ENCODE data around the gene RAD51AP1.

RAD51AP1 gene

GRCh38 chr12:4552191-4552590 lies 13.5 kb downstream of the RAD51AP1 start:
- no peak for FAIRE-seq

GRCh38 chr12:4553943-4554342 lies 15.3 kb downstream of the RAD51AP1 start:
- no peak for FAIRE-seq

GRCh38 chr12:4555804-4556203 lies 17.1 kb downstream of the RAD51AP1 start:
- FAIRE-seq: no peak

DNA sequence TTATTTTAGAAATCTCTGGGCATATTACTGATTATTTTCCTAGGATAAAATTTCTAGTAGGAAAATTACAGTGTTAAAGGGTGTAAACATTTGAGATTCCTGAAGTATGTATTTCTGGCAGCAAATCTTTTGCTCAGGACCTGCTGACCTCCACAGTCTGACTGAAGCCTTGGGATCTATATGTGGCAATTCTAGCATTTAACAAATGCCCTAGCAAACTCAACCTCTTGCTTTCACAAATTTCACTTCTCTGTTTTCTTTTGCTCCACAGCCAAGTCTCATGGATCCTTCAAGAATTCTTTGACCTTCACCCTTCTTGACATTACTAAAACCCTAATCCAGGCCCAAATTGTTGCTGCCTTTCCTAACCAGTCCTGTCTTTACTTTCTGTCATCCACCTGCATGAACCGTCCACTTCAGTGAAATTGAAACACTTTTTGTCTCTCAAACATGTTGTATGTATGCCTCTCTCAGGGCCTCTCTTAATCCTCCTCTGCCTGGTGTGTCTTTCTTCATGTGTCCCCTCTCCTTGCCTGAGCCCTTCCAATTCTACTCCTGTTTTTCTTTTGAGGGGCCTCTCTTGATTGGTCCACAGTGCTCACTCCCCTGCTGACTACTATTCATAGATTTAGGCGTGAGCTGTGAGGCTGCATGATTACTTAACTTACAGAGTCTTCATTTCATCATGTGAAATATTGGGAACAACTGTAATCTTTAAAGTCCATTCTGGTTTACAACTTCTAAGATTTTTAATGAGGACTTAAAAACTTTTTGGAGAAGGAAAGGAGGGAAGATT lies 18.2 kb downstream of the RAD51AP1 start:
- no peak for FAIRE-seq

GRCh38 chr12:4557586-4557985 lies 18.9 kb downstream of the RAD51AP1 start:
- FAIRE-seq: no peak

- FAIRE-seq: no peak
Measured at GRCh38 chr12:4558171-4558570, 19.5 kb downstream of the RAD51AP1 start.

GRCh38 chr12:4562034-4562657 lies 23.5 kb downstream of the RAD51AP1 start, which contains the start of gene DYRK4:
Gene DYRK4, plus strand, starts transcription at chr12:4562208. Its CDS starts 38 bp downstream, at chr12:4562246.
- FAIRE-seq: peak; percentile 63

DNA sequence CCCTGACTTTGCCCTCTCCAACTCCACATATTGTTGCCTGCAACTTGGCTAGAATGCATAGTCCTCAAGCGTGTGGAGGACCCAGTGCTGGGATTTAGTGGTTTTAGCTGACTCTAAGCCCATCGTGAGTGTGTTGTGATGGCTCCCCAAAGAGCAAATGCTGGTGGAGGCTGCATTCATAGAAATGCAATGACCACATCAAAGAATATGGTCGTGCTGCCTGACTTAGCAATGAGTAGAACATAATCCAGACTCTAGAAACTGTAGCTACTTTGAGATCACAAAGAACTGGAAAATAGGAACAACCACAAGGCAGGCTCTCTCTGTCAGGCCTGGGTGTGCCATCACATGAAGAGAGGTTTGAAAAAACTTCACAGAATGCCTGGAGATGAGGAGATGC lies 24.6 kb downstream of the RAD51AP1 start:
- no peak for FAIRE-seq

- no peak for FAIRE-seq
Measured at GRCh38 chr12:4564818-4565217, 26.1 kb downstream of the RAD51AP1 start.

DNA sequence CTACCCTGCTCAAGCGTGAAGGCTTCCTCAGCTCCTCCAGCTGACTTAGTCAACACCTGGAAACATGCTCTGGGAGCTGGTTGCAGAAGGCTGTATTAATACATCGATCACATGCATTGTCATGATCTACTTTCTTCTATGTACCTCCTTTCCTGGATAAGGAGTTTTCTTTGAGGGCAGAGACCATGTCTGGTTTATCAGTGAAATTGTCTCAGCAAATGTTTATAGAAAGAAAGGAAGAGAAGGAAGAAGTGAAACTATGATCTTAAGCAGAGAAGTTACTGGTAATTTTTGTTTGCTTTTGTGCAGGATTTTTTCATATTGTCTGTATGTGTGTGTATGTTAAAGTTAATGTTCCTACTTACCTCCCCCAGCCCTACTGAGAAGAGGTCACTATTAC lies 27.8 kb downstream of the RAD51AP1 start:
- no peak for FAIRE-seq

DNA sequence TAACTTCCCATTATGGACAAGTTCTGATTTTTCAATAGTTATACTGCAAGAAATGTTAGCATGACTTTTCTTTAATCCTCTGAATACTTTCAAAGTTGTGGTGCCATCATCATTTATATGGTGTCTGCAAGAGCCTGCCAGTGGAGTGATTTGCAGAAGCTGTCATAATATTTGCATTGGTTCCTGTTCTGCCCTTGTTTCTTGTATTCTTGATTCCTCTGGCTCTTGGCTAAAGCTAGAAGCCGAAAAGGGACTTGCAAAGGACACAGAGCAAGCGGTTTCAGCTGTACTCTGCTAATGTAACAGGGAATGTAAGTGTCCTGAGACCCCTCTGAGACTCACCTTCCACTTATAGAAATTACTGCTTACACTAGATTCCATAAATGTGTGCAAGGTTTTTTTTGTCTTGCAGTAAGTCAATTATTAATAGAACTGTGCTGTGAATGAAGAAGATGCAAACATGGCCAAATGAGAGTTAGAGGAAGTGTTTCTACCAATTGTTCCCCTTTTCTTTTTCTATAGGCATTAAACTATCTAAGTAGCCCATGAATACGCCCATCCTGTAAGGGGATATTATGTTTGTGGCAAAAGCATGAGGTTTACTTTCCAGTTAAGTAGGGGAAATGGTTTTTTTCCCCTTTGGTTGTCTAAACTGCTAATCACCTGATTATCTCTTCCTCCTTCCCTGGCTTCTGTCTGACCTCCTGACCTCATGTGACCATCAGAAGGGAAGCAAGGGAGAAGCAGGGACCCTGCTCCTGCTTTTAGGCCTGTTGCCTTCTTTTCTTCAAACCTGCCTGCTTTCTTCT lies 28.6 kb downstream of the RAD51AP1 start:
- FAIRE-seq: no peak

DNA sequence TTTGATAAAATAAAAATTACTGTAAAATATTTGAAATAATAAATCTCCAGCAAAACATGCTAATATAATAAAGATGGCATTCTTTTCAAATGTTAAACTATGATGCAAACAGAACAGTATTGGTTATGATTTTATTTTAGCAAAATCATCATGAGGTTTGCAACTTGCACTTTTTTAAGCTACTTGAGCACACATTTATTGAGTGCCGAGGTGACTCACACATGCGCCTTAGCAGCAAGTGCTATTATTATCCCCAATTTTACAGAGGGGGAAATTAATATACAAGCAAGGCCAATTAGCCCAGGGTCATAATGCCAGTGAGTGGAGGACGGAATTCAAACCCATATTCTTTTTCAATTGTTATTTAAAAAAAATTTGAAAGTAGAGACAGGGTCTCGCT lies 30.6 kb downstream of the RAD51AP1 start:
- no peak for FAIRE-seq

GRCh38 chr12:4572680-4573079 lies 34.0 kb downstream of the RAD51AP1 start:
- FAIRE-seq: no peak

GRCh38 chr12:4579305-4580102 lies 40.8 kb downstream of the RAD51AP1 start:
- FAIRE-seq: no peak

- no peak for FAIRE-seq
Measured at GRCh38 chr12:4580281-4580688, 41.6 kb downstream of the RAD51AP1 start.

GRCh38 chr12:4584281-4584680 lies 45.6 kb downstream of the RAD51AP1 start:
- FAIRE-seq: no peak

GRCh38 chr12:4584896-4585295 lies 46.2 kb downstream of the RAD51AP1 start:
- FAIRE-seq: no peak

DNA sequence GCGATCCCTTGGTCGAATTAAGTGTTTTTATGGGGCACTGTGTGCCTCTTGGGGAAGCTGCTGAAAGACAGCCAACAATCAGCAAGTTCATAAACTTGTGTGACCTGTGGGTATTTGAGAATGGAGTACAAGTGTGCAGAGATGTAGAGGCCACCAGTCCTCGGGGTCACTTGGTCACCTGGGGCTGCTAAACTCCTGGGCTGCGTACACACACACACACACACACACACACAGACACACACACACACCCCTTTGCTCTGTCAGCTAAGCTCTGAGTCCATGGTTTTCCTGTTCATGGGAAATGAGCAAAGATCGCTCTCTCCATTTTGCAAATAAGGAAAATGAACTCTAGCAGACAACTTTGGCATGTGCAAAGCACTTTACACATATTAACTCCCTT lies 47.8 kb downstream of the RAD51AP1 start:
- FAIRE-seq: no peak

- FAIRE-seq: no peak
Measured at GRCh38 chr12:4587108-4587507, 48.4 kb downstream of the RAD51AP1 start.

GRCh38 chr12:4588916-4589315 lies 50.2 kb downstream of the RAD51AP1 start:
- FAIRE-seq: no peak

DNA sequence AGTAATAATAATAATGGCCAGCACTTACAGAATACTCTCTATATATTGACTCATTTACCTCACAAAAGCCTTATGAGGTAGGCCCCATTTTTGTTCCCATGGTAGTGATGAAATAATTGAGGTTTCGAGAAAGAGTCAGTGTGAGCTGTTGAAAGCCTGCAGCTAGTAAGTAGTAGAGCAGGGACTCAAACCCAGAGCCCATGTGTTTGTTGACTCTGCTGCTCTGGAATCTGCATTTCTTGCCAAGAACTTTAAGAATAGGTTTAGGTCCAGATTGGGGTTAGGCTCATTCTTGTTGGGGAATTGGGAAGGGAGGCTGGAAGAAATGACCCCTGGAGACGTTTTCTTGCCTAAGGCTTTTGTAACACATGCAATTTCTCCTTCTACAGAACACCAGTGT lies 51.3 kb downstream of the RAD51AP1 start:
- FAIRE-seq: no peak

- FAIRE-seq: no peak
Measured at GRCh38 chr12:4591180-4591687, 52.5 kb downstream of the RAD51AP1 start.

All from endometrium (tissue), 2 donors.